HG03460 (cell line): Measurements from ENCODE around the gene MRS2.

Experiments
- ATAC-seq: cut with Tn5 transposase; IDR thresholded peaks from one replicate; pipeline ENCODE4 v1.9.1; 2021; ENCODE audit not compliant: unreplicated experiment

Gene MRS2

DNA sequence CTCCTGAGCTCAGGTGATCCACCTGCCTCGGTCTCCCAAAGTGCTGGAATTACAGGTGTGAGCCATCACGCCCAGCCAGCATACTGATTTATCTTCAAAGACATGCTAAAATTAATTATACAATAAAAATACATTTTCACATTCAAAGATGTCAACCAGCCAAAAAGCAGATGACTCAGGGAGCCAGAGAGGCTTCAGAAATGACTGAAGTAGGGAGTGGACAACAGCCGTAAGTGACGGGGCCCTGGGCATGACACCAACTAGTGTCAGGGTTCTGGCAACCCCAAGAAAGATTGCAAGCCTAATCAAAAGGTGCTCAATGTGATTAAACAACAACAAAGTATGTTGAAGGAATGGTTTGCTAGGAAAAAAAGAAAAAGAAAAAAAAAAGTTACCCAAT lies 58.2 kb downstream of the MRS2 start:
- no peak for ATAC-seq

DNA sequence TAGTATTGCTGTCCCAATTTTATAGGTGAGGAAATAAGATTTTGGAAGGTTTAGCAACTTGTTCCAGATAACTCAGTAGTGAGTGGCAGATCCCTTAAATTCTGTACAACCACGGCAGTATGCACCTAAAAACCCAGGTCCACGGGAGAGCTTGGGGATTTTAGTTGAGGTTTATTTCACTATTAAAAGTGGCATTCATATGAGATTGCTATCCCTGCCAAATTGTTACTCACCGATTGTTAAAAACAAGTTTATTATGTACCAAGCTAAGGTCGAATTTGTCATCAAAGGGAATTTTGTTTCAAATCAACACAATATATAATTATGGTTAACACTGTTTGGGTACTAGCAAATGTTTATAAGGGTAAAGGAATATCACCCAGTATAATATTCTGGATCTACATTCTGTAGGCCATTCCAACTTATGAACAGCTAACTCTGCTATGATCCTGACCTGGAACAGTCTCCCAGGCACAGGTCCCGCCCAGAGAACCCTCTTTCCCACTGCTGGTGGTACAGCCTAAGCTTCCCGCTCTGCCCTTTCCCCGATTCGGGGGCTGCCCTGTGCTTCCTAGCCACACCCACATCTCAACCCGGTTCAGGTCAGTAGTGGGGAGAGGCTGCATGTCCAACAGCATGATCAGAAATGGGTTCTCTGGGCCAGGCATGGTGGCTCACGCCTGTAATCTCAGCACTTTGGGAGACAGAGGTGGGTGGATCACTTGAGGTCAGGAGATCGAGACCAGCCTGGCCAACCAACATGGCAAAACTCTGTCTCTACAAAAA lies 61.7 kb downstream of the MRS2 start:
- ATAC-seq: no peak

DNA sequence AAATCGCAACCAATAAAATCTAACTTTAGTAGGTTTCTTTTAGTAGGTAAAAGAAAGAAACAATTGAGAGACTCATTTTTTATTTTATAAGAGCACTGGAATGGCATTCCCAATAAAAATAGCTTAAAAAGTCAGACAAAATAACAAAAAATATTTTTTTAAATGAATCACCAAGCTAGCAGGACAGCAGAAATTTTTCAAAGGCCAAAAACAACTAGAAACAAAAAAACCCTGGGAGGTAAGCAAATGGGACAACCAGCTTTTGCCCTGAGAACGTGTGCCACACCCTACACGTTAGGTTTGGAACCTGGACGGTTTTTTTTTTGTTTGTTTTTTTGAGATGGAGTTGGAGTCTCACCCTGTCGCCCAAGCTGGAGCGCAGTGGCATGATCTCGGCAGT lies 67.1 kb downstream of the MRS2 start:
- ATAC-seq: no peak

DNA sequence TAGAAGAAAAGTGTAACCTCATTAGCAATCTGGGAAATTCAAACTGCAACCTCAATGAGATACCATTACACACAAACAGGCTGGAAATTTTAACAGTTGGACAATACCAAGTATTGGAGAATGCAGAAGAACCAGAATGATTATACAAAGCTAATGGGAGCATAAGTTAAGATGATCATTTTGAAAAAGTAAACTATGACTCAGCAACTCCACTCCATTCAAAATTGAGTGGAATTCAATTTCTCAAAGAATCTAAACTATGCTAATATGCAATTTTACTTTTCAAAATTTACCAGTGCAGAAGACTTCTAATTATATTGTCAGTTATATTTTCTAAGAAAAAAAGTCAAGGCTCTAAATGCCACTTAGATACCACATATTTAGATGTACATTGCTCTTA lies 69.4 kb downstream of the MRS2 start:
- no peak for ATAC-seq
